Measurements from ENCODE around the gene KCNH4.

DNA sequence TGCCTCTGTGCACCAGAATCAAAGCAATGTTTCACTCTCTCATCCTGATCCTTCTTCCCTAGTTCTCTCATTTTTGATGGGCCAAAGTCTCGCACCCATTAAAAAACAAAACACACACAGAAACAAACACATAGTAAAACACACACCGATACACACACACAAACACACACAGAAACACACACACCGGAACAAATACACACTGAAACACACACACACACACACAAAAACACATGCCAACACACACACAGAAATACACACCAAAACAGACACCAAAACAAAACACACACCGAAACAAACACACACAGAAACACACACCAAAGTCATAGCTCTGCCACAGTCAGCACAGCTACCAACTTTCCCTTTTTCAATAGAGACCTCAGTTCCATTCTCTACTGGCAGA, 49.7 kb downstream of the KCNH4 start:
- TF ChIP-seq, protein P1, sequence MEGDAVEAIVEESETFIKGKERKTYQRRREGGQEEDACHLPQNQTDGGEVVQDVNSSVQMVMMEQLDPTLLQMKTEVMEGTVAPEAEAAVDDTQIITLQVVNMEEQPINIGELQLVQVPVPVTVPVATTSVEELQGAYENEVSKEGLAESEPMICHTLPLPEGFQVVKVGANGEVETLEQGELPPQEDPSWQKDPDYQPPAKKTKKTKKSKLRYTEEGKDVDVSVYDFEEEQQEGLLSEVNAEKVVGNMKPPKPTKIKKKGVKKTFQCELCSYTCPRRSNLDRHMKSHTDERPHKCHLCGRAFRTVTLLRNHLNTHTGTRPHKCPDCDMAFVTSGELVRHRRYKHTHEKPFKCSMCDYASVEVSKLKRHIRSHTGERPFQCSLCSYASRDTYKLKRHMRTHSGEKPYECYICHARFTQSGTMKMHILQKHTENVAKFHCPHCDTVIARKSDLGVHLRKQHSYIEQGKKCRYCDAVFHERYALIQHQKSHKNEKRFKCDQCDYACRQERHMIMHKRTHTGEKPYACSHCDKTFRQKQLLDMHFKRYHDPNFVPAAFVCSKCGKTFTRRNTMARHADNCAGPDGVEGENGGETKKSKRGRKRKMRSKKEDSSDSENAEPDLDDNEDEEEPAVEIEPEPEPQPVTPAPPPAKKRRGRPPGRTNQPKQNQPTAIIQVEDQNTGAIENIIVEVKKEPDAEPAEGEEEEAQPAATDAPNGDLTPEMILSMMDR (optimal IDR thresholded peaks at IDR 0.05 in 1 of 3, IDR thresholded peaks at IDR 0.05 in 1 of 3, conservative IDR thresholded peaks at IDR 0.05 in 1 of 3; ENCODE audit: extremely low read depth in 1 of 3, insufficient read depth in 2 of 3, low read length in 3 of 3), result no peak
- no peak for TF ChIP-seq EZH2 (IDR thresholded peaks at IDR 0.05; ENCODE audit: low read length)
